PFSK-1 (cell line): Measurements from ENCODE around the gene FAM114A2.

Experiments
- POLR2AphosphoS5 ChIP-seq: IDR thresholded peaks from 2 replicates; pipeline ENCODE4 v1.6.1; 2012; ENCODE audit warnings: low read depth, mild to moderate bottlenecking, control low read depth, low read length, moderate library complexity
- REST ChIP-seq, 2 experiments: IDR thresholded peaks; 2 replicates each; pipeline versions ENCODE4 v1.6.1 to v1.8.0; 2011 to 2012; ENCODE audit warnings: low read depth in 2 of 2, low read length in 2 of 2, control low read depth in 1 of 2, inconsistent platforms in 1 of 2, mild to moderate bottlenecking in 1 of 2, moderate library complexity in 1 of 2; ENCODE audit not compliant: insufficient read depth in 1 of 2
- SIN3A ChIP-seq: IDR thresholded peaks from 2 replicates; pipeline ENCODE4 v1.6.1; 2012; ENCODE audit warnings: mild to moderate bottlenecking, low read length, moderate library complexity, borderline replicate concordance; ENCODE audit not compliant: insufficient read depth

DNA sequence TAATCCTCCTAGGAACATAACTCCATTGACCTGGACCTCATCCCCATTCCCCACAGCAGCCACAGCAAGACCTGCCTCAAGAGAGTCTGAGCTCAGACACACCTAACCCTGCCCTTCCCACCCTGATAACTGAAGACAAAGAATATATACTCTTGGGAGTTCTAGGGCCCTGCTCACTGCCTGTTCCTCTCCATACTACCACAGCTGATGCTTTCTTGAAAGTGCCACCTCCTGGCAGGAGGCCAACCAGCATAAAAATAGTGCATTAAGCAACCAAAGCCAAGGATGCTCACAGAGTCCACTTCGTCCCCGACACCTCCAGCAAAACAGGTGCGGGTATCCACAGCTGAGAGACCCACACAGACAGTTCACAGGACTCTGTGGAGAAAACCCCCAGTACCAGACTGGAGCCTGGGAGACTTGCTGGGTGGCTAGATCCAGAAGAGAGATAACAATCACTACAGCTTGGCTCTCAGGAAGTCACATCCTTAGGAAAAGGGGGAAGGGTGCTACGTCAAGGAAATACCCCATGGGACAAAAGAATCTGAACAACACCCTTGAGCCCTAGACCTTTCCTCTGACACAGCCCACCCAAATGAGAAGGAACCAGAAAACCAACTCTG is 23.5 kb downstream of the FAM114A2 start:
- TF ChIP-seq REST (IDR thresholded peaks at IDR 0.05; ENCODE audit: insufficient read depth in 1 of 2, low read depth in 2 of 2, low read length in 2 of 2) = no peak
- TF ChIP-seq POLR2AphosphoS5 = no peak
- no peak for TF ChIP-seq SIN3A
